ENCODE measurements around the gene LGALSL.

Gene LGALSL

GRCh38 chr2:64493788-64494187 is 39.8 kb downstream of the LGALSL start:
- H3K4me3 Mint-ChIP-seq: no peak overlapping the region
- DNase-seq: no peak
- peaks cover 10% of the 10 kb centered on the region for H3K27me3 Mint-ChIP-seq (ENCODE audit: low read depth, poor library complexity)
- H3K4me1 Mint-ChIP-seq: peaks cover 25% of the 10 kb centered on the region
- H3K36me3 Mint-ChIP-seq (ENCODE audit: low read depth): no peaks in the 10 kb centered on the region
- no peak overlapping the region for H3K27ac Mint-ChIP-seq
- H3K9me3 Mint-ChIP-seq: no peaks in the 10 kb centered on the region
- TF ChIP-seq CTCF (IDR thresholded peaks at IDR 0.05): no peak

DNA sequence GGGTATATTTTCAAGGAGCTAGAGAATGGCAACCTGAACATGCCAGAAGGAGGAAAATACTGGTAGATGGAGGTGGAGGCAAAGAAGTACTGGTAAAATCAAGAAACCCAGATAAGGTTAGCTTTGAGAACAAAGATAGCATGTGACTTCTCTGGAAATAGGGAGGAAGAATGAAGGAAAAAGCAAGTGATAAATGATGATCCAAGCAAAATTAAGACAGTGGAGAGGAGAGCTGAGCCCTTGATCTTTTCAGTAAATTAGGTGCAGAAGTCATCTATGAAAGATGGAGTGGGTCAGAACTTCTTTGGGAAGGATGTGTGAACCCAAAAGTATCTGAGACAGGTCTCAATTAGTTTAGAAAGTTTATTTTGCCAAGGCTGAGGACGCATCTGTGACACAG is 44.5 kb downstream of the LGALSL start:
- no peak for TF ChIP-seq CTCF (IDR thresholded peaks at IDR 0.05)
- DNase-seq: no peak
- no peaks in the 10 kb centered on the region for H3K9me3 Mint-ChIP-seq
- H3K4me3 Mint-ChIP-seq: no peak overlapping the region
- no peak overlapping the region for H3K27ac Mint-ChIP-seq
- H3K27me3 Mint-ChIP-seq (ENCODE audit: low read depth, poor library complexity): peaks cover 9% of the 10 kb centered on the region
- no peaks in the 10 kb centered on the region for H3K36me3 Mint-ChIP-seq (ENCODE audit: low read depth)
- peaks cover 5% of the 10 kb centered on the region for H3K4me1 Mint-ChIP-seq

DNA sequence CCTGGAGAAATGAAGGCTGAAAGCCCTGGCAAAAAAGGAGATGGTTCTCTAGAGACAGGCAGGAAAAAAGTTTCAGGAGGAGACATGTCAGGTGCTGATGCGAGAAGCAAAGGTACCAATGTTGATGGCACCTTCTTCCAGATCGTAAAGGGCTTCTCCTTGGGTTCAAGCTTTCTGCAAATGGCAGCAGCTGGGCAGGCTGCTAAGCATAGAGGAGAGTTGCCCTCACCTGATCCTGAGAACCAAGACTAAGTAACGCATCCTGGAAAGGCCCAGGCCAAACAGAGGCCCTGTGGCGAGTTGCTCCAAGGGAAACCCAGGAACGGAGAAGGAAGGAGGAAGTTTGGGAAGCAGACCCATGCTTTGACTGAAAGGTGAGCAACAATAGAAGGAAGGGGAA is 46.6 kb downstream of the LGALSL start:
- Mint-ChIP-seq H3K4me3 (no peak overlapping the region), H3K36me3 (ENCODE audit: low read depth) (no peaks in the 10 kb centered on the region), H3K9me3 (no peaks in the 10 kb centered on the region), H3K4me1 (peaks cover 5% of the 10 kb centered on the region), H3K27ac (no peak overlapping the region), H3K27me3 (ENCODE audit: low read depth, poor library complexity) (peaks cover 16% of the 10 kb centered on the region)
- no peak for TF ChIP-seq CTCF (IDR thresholded peaks at IDR 0.05)
- no peak for DNase-seq

DNA sequence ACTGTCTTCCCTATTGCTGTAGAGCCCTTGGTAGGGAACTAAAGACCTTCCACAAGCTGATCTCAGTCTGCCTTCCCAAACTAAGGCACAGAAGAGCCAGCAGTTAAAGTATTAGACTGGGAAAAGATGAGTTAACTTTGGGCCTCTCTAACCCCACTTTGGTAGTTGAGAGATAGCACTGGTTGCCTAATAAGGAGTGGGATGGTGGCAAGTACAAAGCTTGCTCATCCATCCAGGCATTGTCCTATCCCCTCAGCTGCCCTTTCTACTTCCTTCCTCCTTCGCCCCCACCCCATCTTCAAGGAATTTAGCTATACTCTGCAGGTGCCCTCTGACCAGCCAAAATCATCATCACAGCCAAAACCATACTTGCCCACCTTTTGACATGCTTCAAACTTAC is 48.0 kb downstream of the LGALSL start:
- H3K9me3 Mint-ChIP-seq: no peaks in the 10 kb centered on the region
- DNase-seq: no peak
- peaks cover 13% of the 10 kb centered on the region for H3K27me3 Mint-ChIP-seq (ENCODE audit: low read depth, poor library complexity)
- H3K27ac Mint-ChIP-seq: no peak overlapping the region
- H3K36me3 Mint-ChIP-seq (ENCODE audit: low read depth): no peaks in the 10 kb centered on the region
- H3K4me1 Mint-ChIP-seq: peaks cover 5% of the 10 kb centered on the region
- no peak overlapping the region for H3K4me3 Mint-ChIP-seq
- TF ChIP-seq CTCF (IDR thresholded peaks at IDR 0.05): no peak

DNA sequence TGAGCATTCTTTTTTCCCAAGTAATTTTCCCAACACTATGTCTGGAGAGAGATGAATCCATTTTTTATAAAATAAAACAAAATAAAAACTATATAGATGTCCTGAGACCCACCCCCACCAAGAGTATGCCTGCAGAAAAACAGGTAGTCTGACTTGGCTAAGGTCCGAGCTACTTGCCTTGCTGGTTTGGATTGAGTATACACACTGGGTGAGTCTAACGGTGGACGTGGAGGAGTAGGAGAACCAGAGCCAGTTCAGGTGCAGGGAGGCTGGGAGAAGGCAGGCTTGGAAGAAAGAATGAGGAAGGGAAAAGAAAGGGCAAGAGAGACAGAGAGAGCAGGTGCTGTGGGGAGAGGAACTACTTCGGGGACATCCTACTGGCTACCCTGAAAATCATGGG is 48.9 kb downstream of the LGALSL start:
- no peak for TF ChIP-seq CTCF (IDR thresholded peaks at IDR 0.05)
- H3K36me3 Mint-ChIP-seq (ENCODE audit: low read depth): no peaks in the 10 kb centered on the region
- H3K9me3 Mint-ChIP-seq: no peaks in the 10 kb centered on the region
- H3K27me3 Mint-ChIP-seq (ENCODE audit: low read depth, poor library complexity): peaks cover 15% of the 10 kb centered on the region
- no peak for DNase-seq
- no peak overlapping the region for H3K4me3 Mint-ChIP-seq
- H3K4me1 Mint-ChIP-seq: peaks cover 5% of the 10 kb centered on the region
- H3K27ac Mint-ChIP-seq: no peak overlapping the region

- Mint-ChIP-seq H3K27ac (no peak overlapping the region), H3K36me3 (ENCODE audit: low read depth) (no peaks in the 10 kb centered on the region), H3K27me3 (ENCODE audit: low read depth, poor library complexity) (peaks cover 15% of the 10 kb centered on the region), H3K9me3 (peaks cover 7% of the 10 kb centered on the region), H3K4me1 (peaks cover under 1% of the 10 kb centered on the region), H3K4me3 (no peak overlapping the region)
- no peak for DNase-seq
- no peak for TF ChIP-seq CTCF (IDR thresholded peaks at IDR 0.05)
Measured at GRCh38 chr2:64504774-64505720, 51.1 kb downstream of the LGALSL start.
